ENCODE measurements around the gene CEP85. TPM values are rescaled to one million over a fixed set of nuclear protein-coding genes. Genes with fewer than 3 reads are reported as not detected.
A peak's percentile ranks its signal among the peaks of the same experiment; 100 is the strongest.

CEP85 gene
- total and polyA plus RNA-seq, 9 of the 15 experiments (the other 6 are each of a cell fraction or from before 2014, with no cell fraction given), result 42.1 to 140 (median 92.6) TPM

DNA sequence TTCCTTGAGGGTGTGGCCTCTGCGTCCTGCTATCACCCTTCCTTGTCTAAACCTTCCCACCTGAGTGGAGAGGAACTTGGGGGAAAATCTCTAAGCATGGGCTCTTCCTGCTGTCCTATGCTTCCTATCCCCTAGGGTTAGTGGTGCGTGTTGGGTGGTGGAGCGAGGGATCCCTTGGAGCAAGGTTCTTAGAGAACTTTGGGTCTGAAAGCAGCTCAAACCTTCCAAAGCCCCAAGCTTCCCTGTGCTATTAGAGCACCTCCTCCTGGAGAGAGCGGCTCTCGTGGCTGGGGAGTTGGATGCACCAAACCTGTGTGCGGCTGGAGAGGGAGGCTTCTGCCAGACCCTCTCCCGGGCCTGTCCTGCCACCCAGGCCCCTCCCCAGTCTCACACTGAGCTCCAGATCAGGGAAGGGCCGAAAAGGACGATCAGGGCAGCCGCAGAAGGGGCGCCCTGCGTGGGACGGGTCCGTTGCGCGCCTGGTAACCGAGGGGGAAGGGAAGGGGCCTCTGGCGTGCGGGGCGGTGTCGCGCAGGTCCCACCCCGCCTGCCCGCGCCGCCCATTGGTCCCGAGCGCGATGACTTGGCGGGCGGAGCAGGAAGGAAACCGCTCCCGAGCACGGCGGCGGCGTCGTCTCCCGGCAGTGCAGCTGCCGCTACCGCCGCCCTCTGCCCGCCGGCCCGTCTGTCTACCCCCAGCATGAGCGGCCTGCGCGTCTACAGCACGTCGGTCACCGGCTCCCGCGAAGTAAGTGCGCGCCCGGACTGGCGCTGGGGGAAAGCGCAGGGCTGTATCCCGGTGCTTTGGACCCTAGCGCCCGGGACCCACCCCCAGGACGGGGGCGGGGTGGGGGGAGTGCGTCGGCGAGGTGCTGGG lies 45.7 kb downstream of the CEP85 start, which contains the start of gene SH3BGRL3 (continued):
- TF ChIP-seq ZNF57 (CRISPR knock-in tag; IDR thresholded peaks at IDR 0.05) (0 out of 2 replicates have a peak, but pooled peaks have one; percentile 12), NFXL1 (CRISPR knock-in tag; IDR thresholded peaks at IDR 0.05) (no peak), KAT2B (IDR thresholded peaks at IDR 0.05; ENCODE audit: low read depth, low read length) (no peak), DPF2 (IDR thresholded peaks at IDR 0.05) (peak; percentile 31; the same call in 1 of the 2 replicates), SIN3A (IDR thresholded peaks at IDR 0.05; ENCODE audit: borderline replicate concordance in 2 of 2, control insufficient read depth in 1 of 2, low read depth in 2 of 2, low read length in 2 of 2) (peak in 1 of 2 experiments; percentile 90; a peak in 1 of 4 replicates), VEZF1 (CRISPR knock-in tag; IDR thresholded peaks at IDR 0.05) (peak; percentile 78), TCF7L2 (IDR thresholded peaks at IDR 0.05; ENCODE audit: low read depth, low read length) (no peak), TEAD1 (CRISPR knock-in tag; IDR thresholded peaks at IDR 0.05) (peak in 1 of 2 experiments; percentile 72; a peak in 2 of 4 replicates), NCOA4 (IDR thresholded peaks at IDR 0.05; ENCODE audit: partially characterized antibody) (no peak), ILK (tag; IDR thresholded peaks at IDR 0.05; ENCODE audit: borderline replicate concordance, low read depth) (no peak), BDP1 (IDR thresholded peaks at IDR 0.05; ENCODE audit: insufficient read depth, insufficient read length) (no peak)
- TF ChIP-seq, protein P1, sequence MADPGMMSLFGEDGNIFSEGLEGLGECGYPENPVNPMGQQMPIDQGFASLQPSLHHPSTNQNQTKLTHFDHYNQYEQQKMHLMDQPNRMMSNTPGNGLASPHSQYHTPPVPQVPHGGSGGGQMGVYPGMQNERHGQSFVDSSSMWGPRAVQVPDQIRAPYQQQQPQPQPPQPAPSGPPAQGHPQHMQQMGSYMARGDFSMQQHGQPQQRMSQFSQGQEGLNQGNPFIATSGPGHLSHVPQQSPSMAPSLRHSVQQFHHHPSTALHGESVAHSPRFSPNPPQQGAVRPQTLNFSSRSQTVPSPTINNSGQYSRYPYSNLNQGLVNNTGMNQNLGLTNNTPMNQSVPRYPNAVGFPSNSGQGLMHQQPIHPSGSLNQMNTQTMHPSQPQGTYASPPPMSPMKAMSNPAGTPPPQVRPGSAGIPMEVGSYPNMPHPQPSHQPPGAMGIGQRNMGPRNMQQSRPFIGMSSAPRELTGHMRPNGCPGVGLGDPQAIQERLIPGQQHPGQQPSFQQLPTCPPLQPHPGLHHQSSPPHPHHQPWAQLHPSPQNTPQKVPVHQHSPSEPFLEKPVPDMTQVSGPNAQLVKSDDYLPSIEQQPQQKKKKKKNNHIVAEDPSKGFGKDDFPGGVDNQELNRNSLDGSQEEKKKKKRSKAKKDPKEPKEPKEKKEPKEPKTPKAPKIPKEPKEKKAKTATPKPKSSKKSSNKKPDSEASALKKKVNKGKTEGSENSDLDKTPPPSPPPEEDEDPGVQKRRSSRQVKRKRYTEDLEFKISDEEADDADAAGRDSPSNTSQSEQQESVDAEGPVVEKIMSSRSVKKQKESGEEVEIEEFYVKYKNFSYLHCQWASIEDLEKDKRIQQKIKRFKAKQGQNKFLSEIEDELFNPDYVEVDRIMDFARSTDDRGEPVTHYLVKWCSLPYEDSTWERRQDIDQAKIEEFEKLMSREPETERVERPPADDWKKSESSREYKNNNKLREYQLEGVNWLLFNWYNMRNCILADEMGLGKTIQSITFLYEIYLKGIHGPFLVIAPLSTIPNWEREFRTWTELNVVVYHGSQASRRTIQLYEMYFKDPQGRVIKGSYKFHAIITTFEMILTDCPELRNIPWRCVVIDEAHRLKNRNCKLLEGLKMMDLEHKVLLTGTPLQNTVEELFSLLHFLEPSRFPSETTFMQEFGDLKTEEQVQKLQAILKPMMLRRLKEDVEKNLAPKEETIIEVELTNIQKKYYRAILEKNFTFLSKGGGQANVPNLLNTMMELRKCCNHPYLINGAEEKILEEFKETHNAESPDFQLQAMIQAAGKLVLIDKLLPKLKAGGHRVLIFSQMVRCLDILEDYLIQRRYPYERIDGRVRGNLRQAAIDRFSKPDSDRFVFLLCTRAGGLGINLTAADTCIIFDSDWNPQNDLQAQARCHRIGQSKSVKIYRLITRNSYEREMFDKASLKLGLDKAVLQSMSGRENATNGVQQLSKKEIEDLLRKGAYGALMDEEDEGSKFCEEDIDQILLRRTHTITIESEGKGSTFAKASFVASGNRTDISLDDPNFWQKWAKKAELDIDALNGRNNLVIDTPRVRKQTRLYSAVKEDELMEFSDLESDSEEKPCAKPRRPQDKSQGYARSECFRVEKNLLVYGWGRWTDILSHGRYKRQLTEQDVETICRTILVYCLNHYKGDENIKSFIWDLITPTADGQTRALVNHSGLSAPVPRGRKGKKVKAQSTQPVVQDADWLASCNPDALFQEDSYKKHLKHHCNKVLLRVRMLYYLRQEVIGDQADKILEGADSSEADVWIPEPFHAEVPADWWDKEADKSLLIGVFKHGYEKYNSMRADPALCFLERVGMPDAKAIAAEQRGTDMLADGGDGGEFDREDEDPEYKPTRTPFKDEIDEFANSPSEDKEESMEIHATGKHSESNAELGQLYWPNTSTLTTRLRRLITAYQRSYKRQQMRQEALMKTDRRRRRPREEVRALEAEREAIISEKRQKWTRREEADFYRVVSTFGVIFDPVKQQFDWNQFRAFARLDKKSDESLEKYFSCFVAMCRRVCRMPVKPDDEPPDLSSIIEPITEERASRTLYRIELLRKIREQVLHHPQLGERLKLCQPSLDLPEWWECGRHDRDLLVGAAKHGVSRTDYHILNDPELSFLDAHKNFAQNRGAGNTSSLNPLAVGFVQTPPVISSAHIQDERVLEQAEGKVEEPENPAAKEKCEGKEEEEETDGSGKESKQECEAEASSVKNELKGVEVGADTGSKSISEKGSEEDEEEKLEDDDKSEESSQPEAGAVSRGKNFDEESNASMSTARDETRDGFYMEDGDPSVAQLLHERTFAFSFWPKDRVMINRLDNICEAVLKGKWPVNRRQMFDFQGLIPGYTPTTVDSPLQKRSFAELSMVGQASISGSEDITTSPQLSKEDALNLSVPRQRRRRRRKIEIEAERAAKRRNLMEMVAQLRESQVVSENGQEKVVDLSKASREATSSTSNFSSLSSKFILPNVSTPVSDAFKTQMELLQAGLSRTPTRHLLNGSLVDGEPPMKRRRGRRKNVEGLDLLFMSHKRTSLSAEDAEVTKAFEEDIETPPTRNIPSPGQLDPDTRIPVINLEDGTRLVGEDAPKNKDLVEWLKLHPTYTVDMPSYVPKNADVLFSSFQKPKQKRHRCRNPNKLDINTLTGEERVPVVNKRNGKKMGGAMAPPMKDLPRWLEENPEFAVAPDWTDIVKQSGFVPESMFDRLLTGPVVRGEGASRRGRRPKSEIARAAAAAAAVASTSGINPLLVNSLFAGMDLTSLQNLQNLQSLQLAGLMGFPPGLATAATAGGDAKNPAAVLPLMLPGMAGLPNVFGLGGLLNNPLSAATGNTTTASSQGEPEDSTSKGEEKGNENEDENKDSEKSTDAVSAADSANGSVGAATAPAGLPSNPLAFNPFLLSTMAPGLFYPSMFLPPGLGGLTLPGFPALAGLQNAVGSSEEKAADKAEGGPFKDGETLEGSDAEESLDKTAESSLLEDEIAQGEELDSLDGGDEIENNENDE (IDR thresholded peaks at IDR 0.05; ENCODE audit: low read depth, low read length), result no peak

All from K562 (cell line).